Heart left ventricle (tissue), 16 donors: ENCODE data around the gene FXYD1. TPM values are rescaled to one million over a fixed set of nuclear protein-coding genes. Genes with fewer than 3 reads are reported as not detected.

Experiments used
- ATAC-seq, 4 donors: fragments of 200-7000 bp; cut with Tn5 transposase; one replicate each; pipeline ENCODE4 v1.9.1; 2020 to 2022; ENCODE audit warnings: moderate library complexity in 4 of 4, mild to moderate bottlenecking in 3 of 4, moderate number of reproducible peaks in 1 of 4
- DNase-seq, 5 donors: peaks; one replicate each; pipeline ENCODE4 v3.0.0-alpha.2; 2020
- H3K27ac ChIP-seq, 12 donors: fragments of 200-600 bp; sonication (generic) in 4 of 12; one replicate each; pipeline versions ENCODE4 v1.5.0 to v1.8.0; 2016 to 2022; ENCODE audit warnings: mild to moderate bottlenecking in 2 of 12
- H3K27me3 ChIP-seq, 9 donors: fragments of 200-600 bp; sonication (generic) in 2 of 9; one replicate each; pipeline versions ENCODE4 v1.5.1 to v1.8.0; 2016 to 2022; ENCODE audit warnings: mild to moderate bottlenecking in 3 of 9
- H3K36me3 ChIP-seq, 9 donors: fragments of 200-600 bp; sonication (generic) in 2 of 9; one replicate each; pipeline versions ENCODE4 v1.5.0 to v1.8.0; 2018 to 2022; ENCODE audit warnings: mild to moderate bottlenecking in 2 of 9
- H3K4me1 ChIP-seq, 12 donors: fragments of 200-600 bp; sonication (generic) in 4 of 12; one replicate each; pipeline versions ENCODE4 v1.5.0 to v1.8.0; 2016 to 2022; ENCODE audit warnings: mild to moderate bottlenecking in 3 of 12
- H3K4me3 ChIP-seq, 12 donors: fragments of 200-600 bp; sonication (generic) in 4 of 12; one replicate each; pipeline versions ENCODE4 v1.5.0 to v1.8.0; 2017 to 2022; ENCODE audit warnings: mild to moderate bottlenecking in 9 of 12, moderate library complexity in 4 of 12
- H3K9me3 ChIP-seq, 12 donors: fragments of 200-600 bp; sonication (generic) in 4 of 12; one replicate each; pipeline versions ENCODE4 v1.5.0 to v1.8.0; 2016 to 2022; ENCODE audit warnings: mild to moderate bottlenecking in 1 of 12
- CTCF ChIP-seq, 12 donors: fragments of 200-600 bp; sonication (generic) in 4 of 12; IDR thresholded peaks; one replicate each; pipeline versions ENCODE4 v1.5.0 to v1.8.0; 2018 to 2022; ENCODE audit warnings: antibody characterized with exemption in 12 of 12, mild to moderate bottlenecking in 5 of 12
- POLR2A ChIP-seq, 2 donors: fragments of 450-650 bp; IDR thresholded peaks; one replicate each; pipeline ENCODE4 v1.6.1; 2017; ENCODE audit warnings: antibody characterized with exemption in 2 of 2, mild to moderate bottlenecking in 2 of 2, moderate library complexity in 2 of 2
- WGBS, 4 donors: extraction: QIAGEN DNeasy Blood & Tissue Kit in 2 of 4; methylation state at CpG; one replicate each; pipeline versions ENCODE4 v1.1.5 to v1.1.7; 2013 to 2018; 5-methylcytosine and 5-hydroxymethylcytosine counted together
- intact Hi-C, 10 donors: fragments of 100-400 bp; cut with DNase I; formaldehyde crosslinking; loops; one replicate each; pipeline versions ENCODE4 v1.11.1 to v1.14.2; 2022
- polyA plus RNA-seq, 2 donors: library from polyadenylated mRNA; stranded (reverse); fragments of 200-250 nt; gene quantifications; one replicate each; pipeline ENCODE4 v1.2.3, GENCODE V29; 2013
- total RNA-seq, 9 donors: library from RNA; depleted of rRNA in 2 of 9; stranded (reverse); fragments of >200 nt in 2 of 9; fragmentation: NEBNext Ultra II Directional in 3 of 9; extraction: Animal tissue kit (Norgen Biotek cat#: 25700) in 3 of 9; gene quantifications; one replicate each; pipeline versions ENCODE4 v1.1.0 to v1.2.4, GENCODE V29; 2016 to 2023
- donor health status: ischemic (EF 13 %, LVEDD 7.1; RV severe dilation, severe dysfunction).
- donor health status: healthy with polysubstance abuse.
- donor health status: DM: no; HTN: yes; CAD: no.
- donor health status: DM: no; HTN: no; CAD: no.
- donor health status: ischemic (EF 25% LVEDD 6.9; RV normal size, moderate dysfunction).
- donor health status: ischemic (EF 25% LVEDD 5.7; RV mildly dilated, moderate dysfunction).
- donor health status: healthy.
- donor health status: DM: yes; HTN: yes; CAD: no.
- donor health status: ischemic (EF 35%, LVEDD 5.7; RV mildly dilated, moderate dysfunction).
- donor health status: nonischemic (EF 11% LVEDD 7.7; RV severe dilation, severe dysfunction).
- donor health status: DM: yes; HTN: yes; CAD: no.
- donor health status: PGD.
- donor health status: ischemic (EF 29% LVEDD 5.4; RV normal size, mild dysfunction).
- donor health status: nonischemic (EF 23%, LVEDD 6.1; RV moderate dilation, normal function).

FXYD1 gene
- total and polyA plus RNA-seq, 11 donors, result 129 to 631 (median 412) TPM

GRCh38 chr19:35105411-35106290 lies 33.0 kb upstream of the FXYD1 start:
- Histone ChIP-seq H3K36me3 (no peaks in the 10 kb centered on the region), H3K27me3 (peaks cover 0 to 2% (median 0%) of the 10 kb centered on the region in 9 donors), H3K9me3 (peaks cover 0 to 3% (median 0%) of the 10 kb centered on the region in 12 donors), H3K27ac (peak overlapping the region in 1 of 12 donors; percentile 17), H3K4me3 (no peak overlapping the region), H3K4me1 (no peaks in the 10 kb centered on the region)
- ATAC-seq (no peak), DNase-seq (peak in 1 of 5 donors; percentile 40)
- 81 to 89% (median 86%) methylated on average over 30 of the region's 30 CpGs for WGBS, 4 donors
- intact Hi-C loops, result no loop called here
- no peak for TF ChIP-seq POLR2A (IDR thresholded peaks at IDR 0.05)
- no peak for TF ChIP-seq CTCF (IDR thresholded peaks at IDR 0.05)

- Histone ChIP-seq H3K27ac (peak overlapping the region in 1 of 12 donors; percentile 17), H3K9me3 (peaks cover 0 to 3% (median 0%) of the 10 kb centered on the region in 12 donors), H3K4me1 (no peaks in the 10 kb centered on the region), H3K27me3 (peaks cover 0 to 2% (median 0%) of the 10 kb centered on the region in 9 donors), H3K4me3 (no peak overlapping the region), H3K36me3 (no peaks in the 10 kb centered on the region)
- TF ChIP-seq CTCF (IDR thresholded peaks at IDR 0.05) (no peak), POLR2A (IDR thresholded peaks at IDR 0.05) (no peak)
- WGBS, 4 donors, result 88 to 97% (median 94%) methylated on average over 8 to 9 of the region's 9 CpGs
- intact Hi-C loops, result no loop called here
- ATAC-seq (no peak), DNase-seq (peak in 1 of 5 donors; percentile 48)
Observed at GRCh38 chr19:35106291-35106583, 32.4 kb upstream of the FXYD1 start.

- ATAC-seq, result no peak
- no peak for TF ChIP-seq CTCF (IDR thresholded peaks at IDR 0.05)
- no peak for TF ChIP-seq POLR2A (IDR thresholded peaks at IDR 0.05)
- H3K4me3 ChIP-seq, result no peak overlapping the region
- 44 to 81% (median 46%) methylated on average over 1 to 2 of the region's 2 CpGs for WGBS, 4 donors
- intact Hi-C loops, result no loop called here
- no peaks in the 10 kb centered on the region for H3K4me1 ChIP-seq
- peak overlapping the region in 1 of 12 donors; percentile 30 for H3K27ac ChIP-seq
- no peaks in the 10 kb centered on the region for H3K36me3 ChIP-seq
- H3K27me3 ChIP-seq, result peaks cover 0 to 2% (median 0%) of the 10 kb centered on the region in 9 donors
- peaks cover 0 to 3% (median 0%) of the 10 kb centered on the region in 12 donors for H3K9me3 ChIP-seq
- DNase-seq, result peak in 1 of 5 donors; percentile 5
Observed at GRCh38 chr19:35106898-35107541, 31.6 kb upstream of the FXYD1 start.

GRCh38 chr19:35107545-35107944 lies 31.1 kb upstream of the FXYD1 start:
- Histone ChIP-seq H3K9me3 (peaks cover 0 to 3% (median 0%) of the 10 kb centered on the region in 12 donors), H3K36me3 (no peaks in the 10 kb centered on the region), H3K4me1 (no peaks in the 10 kb centered on the region), H3K27me3 (peaks cover 0 to 2% (median 0%) of the 10 kb centered on the region in 9 donors), H3K27ac (peak overlapping the region in 1 of 12 donors; percentile 7), H3K4me3 (no peak overlapping the region)
- TF ChIP-seq CTCF (IDR thresholded peaks at IDR 0.05) (no peak), POLR2A (IDR thresholded peaks at IDR 0.05) (no peak)
- WGBS, 4 donors, result 23 to 35% (median 33%) methylated on average over 2 to 5 of the region's 5 CpGs
- ATAC-seq (peak in 3 of 4 donors; percentile 33 to 70 (median 51)), DNase-seq (no peak)
- intact Hi-C loops, result no loop called here
